ENCODE measurements around the gene IGSF10. TPM values are rescaled to one million over a fixed set of nuclear protein-coding genes. Genes with fewer than 3 reads are reported as not detected.
"Not testable (repeated sequence)": the region's sequence is repeated elsewhere in the genome, so short reads cannot be mapped to it uniquely, and the experiment has no call there.

IGSF10 gene
- polyA plus RNA-seq, result 1 to 10 TPM in 2 of 4 donors, not detected in 2; 1.3 to 2.6 TPM
- long read RNA-seq, donor 1, result 0 reads
- long read RNA-seq, donor 2, result 0 reads
- long read RNA-seq, donor 3, result 0 reads
- long read RNA-seq, donor 4, result 0 reads
- long read RNA-seq, donor 5, result 0 reads
- long read RNA-seq, donor 6, result 0 reads
- long read RNA-seq, donor 7, result 0 reads
- long read RNA-seq, donor 8, result 0 reads
- long read RNA-seq, donor 9, result 0 reads
- long read RNA-seq, donor 10, result 0 reads

GRCh38 chr3:151460774-151461450 lies at the start of gene IGSF10:
IGSF10 (minus strand) TSS chr3:151461061; CDS start chr3:151458709, 2,352 bp downstream.
- H3K27ac ChIP-seq (ENCODE audit: low read depth in 1 of 3, low read length in 2 of 3), result no peak within 1 kb of the TSS
- no peaks in the 10 kb centered on the region for H3K36me3 ChIP-seq (ENCODE audit: control insufficient read depth in 3 of 3, insufficient read depth in 2 of 3, low read depth in 1 of 3, low read length in 3 of 3)
- WGBS, 3 donors, result 16 to 18% (median 17%) methylated on average over 39 to 40 of the region's 40 CpGs
- no peaks in the 10 kb centered on the region for H3K9me3 ChIP-seq (ENCODE audit: control insufficient read depth in 2 of 2, insufficient read depth in 1 of 2, low read depth in 1 of 2, low read length in 1 of 2)
- H3K4me1 ChIP-seq (ENCODE audit: control insufficient read depth in 3 of 3, insufficient read depth in 2 of 3, low read depth in 1 of 3, low read length in 2 of 3), result no peaks in the 10 kb centered on the region
- H3K4me3 ChIP-seq (ENCODE audit: low read depth in 1 of 3, low read length in 3 of 3), result peak within 1 kb of the TSS; percentile 21 to 57 (median 47)
- FAIRE-seq (no peak), DNase-seq (peak; percentile 15 to 40)
- peaks cover 0 to 9% (median 0%) of the 10 kb centered on the region in 3 donors for H3K27me3 ChIP-seq (ENCODE audit: control insufficient read depth in 3 of 3, insufficient read depth in 3 of 3, low read length in 3 of 3)

GRCh38 chr3:151509468-151510135 lies 48.7 kb upstream of the IGSF10 start:
- not testable (repeated sequence) for H3K27me3 ChIP-seq (ENCODE audit: control insufficient read depth in 3 of 3, insufficient read depth in 3 of 3, low read length in 3 of 3); H3K36me3 ChIP-seq (ENCODE audit: control insufficient read depth in 3 of 3, insufficient read depth in 2 of 3, low read depth in 1 of 3, low read length in 3 of 3); H3K4me1 ChIP-seq (ENCODE audit: control insufficient read depth in 3 of 3, insufficient read depth in 2 of 3, low read depth in 1 of 3, low read length in 2 of 3); FAIRE-seq; DNase-seq; H3K9me3 ChIP-seq (ENCODE audit: control insufficient read depth in 2 of 2, insufficient read depth in 1 of 2, low read depth in 1 of 2, low read length in 1 of 2); H3K27ac ChIP-seq (ENCODE audit: low read depth in 1 of 3, low read length in 2 of 3); H3K4me3 ChIP-seq (ENCODE audit: low read depth in 1 of 3, low read length in 3 of 3)
- WGBS, 3 donors, result 86 to 92% (median 88%) methylated on average over 11 of the region's 11 CpGs

- Histone ChIP-seq H3K27me3 (ENCODE audit: control insufficient read depth in 3 of 3, insufficient read depth in 3 of 3, low read length in 3 of 3) (no peaks in the 10 kb centered on the region), H3K27ac (ENCODE audit: low read depth in 1 of 3, low read length in 2 of 3) (no peak overlapping the region), H3K9me3 (ENCODE audit: control insufficient read depth in 2 of 2, insufficient read depth in 1 of 2, low read depth in 1 of 2, low read length in 1 of 2) (no peaks in the 10 kb centered on the region), H3K4me3 (ENCODE audit: low read depth in 1 of 3, low read length in 3 of 3) (no peak overlapping the region), H3K36me3 (ENCODE audit: control insufficient read depth in 3 of 3, insufficient read depth in 2 of 3, low read depth in 1 of 3, low read length in 3 of 3) (no peaks in the 10 kb centered on the region), H3K4me1 (ENCODE audit: control insufficient read depth in 3 of 3, insufficient read depth in 2 of 3, low read depth in 1 of 3, low read length in 2 of 3) (no peaks in the 10 kb centered on the region)
- DNase-seq (no peak), FAIRE-seq (no peak)
- WGBS, 3 donors, result 17 to 66% (median 47%) methylated on average over 2 of the region's 2 CpGs
These were observed 43.7 kb upstream of the IGSF10 start for GRCh38 chr3:151504606-151505005.

- 89 to 94% (median 92%) methylated on average over 1 of the region's 1 CpG for WGBS, 3 donors
- DNase-seq, result no peak
These were observed 42.2 kb upstream of the IGSF10 start for GRCh38 chr3:151503074-151503473.

GRCh38 chr3:151501923-151502632 lies 41.2 kb upstream of the IGSF10 start:
- Histone ChIP-seq H3K4me3 (ENCODE audit: low read depth in 1 of 3, low read length in 3 of 3) (no peak overlapping the region), H3K9me3 (ENCODE audit: control insufficient read depth in 2 of 2, insufficient read depth in 1 of 2, low read depth in 1 of 2, low read length in 1 of 2) (no peaks in the 10 kb centered on the region), H3K36me3 (ENCODE audit: control insufficient read depth in 3 of 3, insufficient read depth in 2 of 3, low read depth in 1 of 3, low read length in 3 of 3) (no peaks in the 10 kb centered on the region), H3K4me1 (ENCODE audit: control insufficient read depth in 3 of 3, insufficient read depth in 2 of 3, low read depth in 1 of 3, low read length in 2 of 3) (no peaks in the 10 kb centered on the region), H3K27ac (ENCODE audit: low read depth in 1 of 3, low read length in 2 of 3) (no peak overlapping the region), H3K27me3 (ENCODE audit: control insufficient read depth in 3 of 3, insufficient read depth in 3 of 3, low read length in 3 of 3) (no peaks in the 10 kb centered on the region)
- WGBS, 3 donors, result 61 to 79% (median 64%) methylated on average over 4 of the region's 4 CpGs
- DNase-seq (no peak), FAIRE-seq (no peak)

More at GRCh38 chr3:151503074-151503473, 42.2 kb upstream of the IGSF10 start:
- H3K27me3 ChIP-seq (ENCODE audit: control insufficient read depth in 3 of 3, insufficient read depth in 3 of 3, low read length in 3 of 3), result no peaks in the 10 kb centered on the region
- H3K27ac ChIP-seq (ENCODE audit: low read depth in 1 of 3, low read length in 2 of 3), result no peak overlapping the region
- no peaks in the 10 kb centered on the region for H3K36me3 ChIP-seq (ENCODE audit: control insufficient read depth in 3 of 3, insufficient read depth in 2 of 3, low read depth in 1 of 3, low read length in 3 of 3)
- no peak overlapping the region for H3K4me3 ChIP-seq (ENCODE audit: low read depth in 1 of 3, low read length in 3 of 3)
- no peak for FAIRE-seq
- H3K9me3 ChIP-seq (ENCODE audit: control insufficient read depth in 2 of 2, insufficient read depth in 1 of 2, low read depth in 1 of 2, low read length in 1 of 2), result no peaks in the 10 kb centered on the region
- no peaks in the 10 kb centered on the region for H3K4me1 ChIP-seq (ENCODE audit: control insufficient read depth in 3 of 3, insufficient read depth in 2 of 3, low read depth in 1 of 3, low read length in 2 of 3)

GRCh38 chr3:151501171-151501922 lies 40.5 kb upstream of the IGSF10 start:
- DNase-seq, result no peak
- no peak for FAIRE-seq
- no peak overlapping the region for H3K4me3 ChIP-seq (ENCODE audit: low read depth in 1 of 3, low read length in 3 of 3)
- no peaks in the 10 kb centered on the region for H3K27me3 ChIP-seq (ENCODE audit: control insufficient read depth in 3 of 3, insufficient read depth in 3 of 3, low read length in 3 of 3)
- WGBS, 3 donors, result 66 to 75% (median 72%) methylated on average over 5 of the region's 5 CpGs
- H3K4me1 ChIP-seq (ENCODE audit: control insufficient read depth in 3 of 3, insufficient read depth in 2 of 3, low read depth in 1 of 3, low read length in 2 of 3), result no peaks in the 10 kb centered on the region
- H3K36me3 ChIP-seq (ENCODE audit: control insufficient read depth in 3 of 3, insufficient read depth in 2 of 3, low read depth in 1 of 3, low read length in 3 of 3), result no peaks in the 10 kb centered on the region
- H3K9me3 ChIP-seq (ENCODE audit: control insufficient read depth in 2 of 2, insufficient read depth in 1 of 2, low read depth in 1 of 2, low read length in 1 of 2), result no peaks in the 10 kb centered on the region
- H3K27ac ChIP-seq (ENCODE audit: low read depth in 1 of 3, low read length in 2 of 3), result no peak overlapping the region

- Histone ChIP-seq H3K4me3 (ENCODE audit: low read depth in 1 of 3, low read length in 3 of 3) (no peak overlapping the region), H3K27ac (ENCODE audit: low read depth in 1 of 3, low read length in 2 of 3) (no peak overlapping the region), H3K9me3 (ENCODE audit: control insufficient read depth in 2 of 2, insufficient read depth in 1 of 2, low read depth in 1 of 2, low read length in 1 of 2) (no peaks in the 10 kb centered on the region), H3K4me1 (ENCODE audit: control insufficient read depth in 3 of 3, insufficient read depth in 2 of 3, low read depth in 1 of 3, low read length in 2 of 3) (no peaks in the 10 kb centered on the region), H3K27me3 (ENCODE audit: control insufficient read depth in 3 of 3, insufficient read depth in 3 of 3, low read length in 3 of 3) (no peaks in the 10 kb centered on the region), H3K36me3 (ENCODE audit: control insufficient read depth in 3 of 3, insufficient read depth in 2 of 3, low read depth in 1 of 3, low read length in 3 of 3) (no peaks in the 10 kb centered on the region)
- DNase-seq, result peak; percentile 3 to 17
- WGBS, 3 donors, result 33 to 46% (median 40%) methylated on average over 3 of the region's 3 CpGs
- no peak for FAIRE-seq
These were observed 38.3 kb upstream of the IGSF10 start for GRCh38 chr3:151499168-151499567.

GRCh38 chr3:151491525-151491924 lies 30.7 kb upstream of the IGSF10 start:
- Histone ChIP-seq H3K4me1 (ENCODE audit: control insufficient read depth in 3 of 3, insufficient read depth in 2 of 3, low read depth in 1 of 3, low read length in 2 of 3) (no peaks in the 10 kb centered on the region), H3K9me3 (ENCODE audit: control insufficient read depth in 2 of 2, insufficient read depth in 1 of 2, low read depth in 1 of 2, low read length in 1 of 2) (no peaks in the 10 kb centered on the region), H3K27me3 (ENCODE audit: control insufficient read depth in 3 of 3, insufficient read depth in 3 of 3, low read length in 3 of 3) (no peaks in the 10 kb centered on the region), H3K36me3 (ENCODE audit: control insufficient read depth in 3 of 3, insufficient read depth in 2 of 3, low read depth in 1 of 3, low read length in 3 of 3) (no peaks in the 10 kb centered on the region), H3K27ac (ENCODE audit: low read depth in 1 of 3, low read length in 2 of 3) (no peak overlapping the region), H3K4me3 (ENCODE audit: low read depth in 1 of 3, low read length in 3 of 3) (no peak overlapping the region)
- no peak for DNase-seq
- WGBS, 3 donors, result 68 to 97% (median 89%) methylated on average over 2 of the region's 2 CpGs
- FAIRE-seq, result no peak
